Chondrocyte (in vitro differentiated cells): ENCODE measurements around the gene RAP1GAP2. TPM values are rescaled to one million over a fixed set of nuclear protein-coding genes. Genes with fewer than 3 reads are reported as not detected.

Experiments used
- DNase-seq: peaks from one replicate; pipeline ENCODE4 v3.0.0; 2021; ENCODE audit warnings: mixed read lengths, low spot score
- H3K27ac Mint-ChIP-seq: one replicate; pipeline ENCODE4 v1.8.0; 2021; ENCODE audit warnings: mild to moderate bottlenecking, moderate library complexity, mixed read lengths; ENCODE audit not compliant: unreplicated experiment
- H3K27me3 Mint-ChIP-seq: 2 replicates; pipeline ENCODE4 v1.8.0; 2021; ENCODE audit warnings: low read depth, mixed read lengths
- H3K36me3 Mint-ChIP-seq: 2 replicates; pipeline ENCODE4 v1.8.0; 2021; ENCODE audit warnings: low read depth, mixed read lengths
- H3K4me1 Mint-ChIP-seq: 2 replicates; pipeline ENCODE4 v1.8.0; 2021; ENCODE audit warnings: low read depth, mild to moderate bottlenecking, mixed read lengths
- H3K4me3 Mint-ChIP-seq: one replicate; pipeline ENCODE4 v1.8.0; 2021; ENCODE audit warnings: mild to moderate bottlenecking, moderate library complexity, mixed read lengths; ENCODE audit not compliant: unreplicated experiment
- H3K9me3 Mint-ChIP-seq: 2 replicates; pipeline ENCODE4 v1.8.0; 2021; ENCODE audit warnings: low read depth, mixed read lengths
- total RNA-seq: library from RNA; stranded (reverse); gene quantifications from 3 replicates; pipeline ENCODE4 v1.2.1, GENCODE V29; 2021
- TF ChIP-seq, protein P1 (sequence below): fragments of 200-600 bp; sonication (generic); IDR thresholded peaks from 2 replicates; pipeline ENCODE4 v1.5.0; 2021; ENCODE audit warnings: antibody characterized with exemption, mild to moderate bottlenecking, moderate library complexity

The RAP1GAP2 gene
- total RNA-seq, 1 donor from 2014 or later: 3.4 TPM

- Mint-ChIP-seq H3K27me3 (no peaks in the 10 kb centered on the region), H3K9me3 (no peaks in the 10 kb centered on the region), H3K36me3 (no peaks in the 10 kb centered on the region), H3K4me1 (peaks cover 36% of the 10 kb centered on the region), H3K4me3 (no peak overlapping the region), H3K27ac (no peak overlapping the region)
- TF ChIP-seq, protein P1, sequence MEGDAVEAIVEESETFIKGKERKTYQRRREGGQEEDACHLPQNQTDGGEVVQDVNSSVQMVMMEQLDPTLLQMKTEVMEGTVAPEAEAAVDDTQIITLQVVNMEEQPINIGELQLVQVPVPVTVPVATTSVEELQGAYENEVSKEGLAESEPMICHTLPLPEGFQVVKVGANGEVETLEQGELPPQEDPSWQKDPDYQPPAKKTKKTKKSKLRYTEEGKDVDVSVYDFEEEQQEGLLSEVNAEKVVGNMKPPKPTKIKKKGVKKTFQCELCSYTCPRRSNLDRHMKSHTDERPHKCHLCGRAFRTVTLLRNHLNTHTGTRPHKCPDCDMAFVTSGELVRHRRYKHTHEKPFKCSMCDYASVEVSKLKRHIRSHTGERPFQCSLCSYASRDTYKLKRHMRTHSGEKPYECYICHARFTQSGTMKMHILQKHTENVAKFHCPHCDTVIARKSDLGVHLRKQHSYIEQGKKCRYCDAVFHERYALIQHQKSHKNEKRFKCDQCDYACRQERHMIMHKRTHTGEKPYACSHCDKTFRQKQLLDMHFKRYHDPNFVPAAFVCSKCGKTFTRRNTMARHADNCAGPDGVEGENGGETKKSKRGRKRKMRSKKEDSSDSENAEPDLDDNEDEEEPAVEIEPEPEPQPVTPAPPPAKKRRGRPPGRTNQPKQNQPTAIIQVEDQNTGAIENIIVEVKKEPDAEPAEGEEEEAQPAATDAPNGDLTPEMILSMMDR: no peak
- no peak for DNase-seq
Measured at GRCh38 chr17:2963332-2964027, 167.2 kb downstream of the RAP1GAP2 start.

DNA sequence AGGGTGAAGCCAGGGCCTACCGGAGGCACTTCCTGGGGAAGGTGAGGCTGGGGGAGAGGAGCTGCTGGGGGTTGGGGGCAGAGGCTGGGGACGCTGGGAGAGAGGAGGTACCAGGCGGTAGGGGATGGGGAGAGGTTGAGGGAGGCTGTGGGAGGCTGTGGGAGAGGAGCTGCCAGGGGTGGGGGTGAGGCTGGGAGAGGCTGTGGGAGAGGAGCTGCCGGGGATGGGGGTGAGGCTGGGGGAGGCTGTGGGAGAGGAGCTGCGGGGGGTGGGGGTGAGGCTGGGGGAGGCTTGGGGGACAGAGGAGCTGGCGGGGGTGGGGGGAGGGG is 167.8 kb downstream of the RAP1GAP2 start:
- TF ChIP-seq, protein P1: no peak
- no peak for DNase-seq
- Mint-ChIP-seq H3K4me1 (peaks cover 35% of the 10 kb centered on the region), H3K9me3 (no peaks in the 10 kb centered on the region), H3K27me3 (no peaks in the 10 kb centered on the region), H3K4me3 (no peak overlapping the region), H3K27ac (no peak overlapping the region), H3K36me3 (no peaks in the 10 kb centered on the region)

GRCh38 chr17:2964370-2964769 is 168.1 kb downstream of the RAP1GAP2 start:
- Mint-ChIP-seq H3K27ac (peak overlapping the region; percentile 27), H3K27me3 (no peaks in the 10 kb centered on the region), H3K36me3 (no peaks in the 10 kb centered on the region), H3K9me3 (no peaks in the 10 kb centered on the region), H3K4me3 (no peak overlapping the region), H3K4me1 (peaks cover 31% of the 10 kb centered on the region)
- TF ChIP-seq, protein P1: no peak
- DNase-seq: no peak

DNA sequence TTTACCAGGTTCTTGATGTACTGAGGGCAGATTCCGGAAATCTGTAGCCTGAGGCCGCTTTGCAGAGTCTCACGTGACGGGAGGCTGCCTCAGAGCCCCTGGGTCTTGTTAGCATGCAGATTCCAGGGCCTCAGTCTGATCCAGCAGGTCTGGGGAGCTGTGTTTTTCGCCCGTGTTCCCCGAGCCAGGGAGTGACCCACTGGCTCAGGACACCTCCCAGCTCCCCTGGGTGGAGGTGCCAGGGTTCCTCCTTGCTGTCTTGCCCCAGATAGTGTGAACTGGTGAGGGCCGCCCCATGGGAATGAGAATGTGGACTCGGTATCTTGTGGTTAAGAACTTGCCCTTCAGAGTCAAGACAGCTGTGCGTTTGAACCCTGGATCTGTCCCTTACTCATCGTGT is 168.6 kb downstream of the RAP1GAP2 start:
- peaks cover 29% of the 10 kb centered on the region for H3K4me1 Mint-ChIP-seq
- H3K36me3 Mint-ChIP-seq: no peaks in the 10 kb centered on the region
- DNase-seq: no peak
- H3K4me3 Mint-ChIP-seq: no peak overlapping the region
- no peaks in the 10 kb centered on the region for H3K9me3 Mint-ChIP-seq
- TF ChIP-seq, protein P1: no peak
- no peaks in the 10 kb centered on the region for H3K27me3 Mint-ChIP-seq
- no peak overlapping the region for H3K27ac Mint-ChIP-seq

DNA sequence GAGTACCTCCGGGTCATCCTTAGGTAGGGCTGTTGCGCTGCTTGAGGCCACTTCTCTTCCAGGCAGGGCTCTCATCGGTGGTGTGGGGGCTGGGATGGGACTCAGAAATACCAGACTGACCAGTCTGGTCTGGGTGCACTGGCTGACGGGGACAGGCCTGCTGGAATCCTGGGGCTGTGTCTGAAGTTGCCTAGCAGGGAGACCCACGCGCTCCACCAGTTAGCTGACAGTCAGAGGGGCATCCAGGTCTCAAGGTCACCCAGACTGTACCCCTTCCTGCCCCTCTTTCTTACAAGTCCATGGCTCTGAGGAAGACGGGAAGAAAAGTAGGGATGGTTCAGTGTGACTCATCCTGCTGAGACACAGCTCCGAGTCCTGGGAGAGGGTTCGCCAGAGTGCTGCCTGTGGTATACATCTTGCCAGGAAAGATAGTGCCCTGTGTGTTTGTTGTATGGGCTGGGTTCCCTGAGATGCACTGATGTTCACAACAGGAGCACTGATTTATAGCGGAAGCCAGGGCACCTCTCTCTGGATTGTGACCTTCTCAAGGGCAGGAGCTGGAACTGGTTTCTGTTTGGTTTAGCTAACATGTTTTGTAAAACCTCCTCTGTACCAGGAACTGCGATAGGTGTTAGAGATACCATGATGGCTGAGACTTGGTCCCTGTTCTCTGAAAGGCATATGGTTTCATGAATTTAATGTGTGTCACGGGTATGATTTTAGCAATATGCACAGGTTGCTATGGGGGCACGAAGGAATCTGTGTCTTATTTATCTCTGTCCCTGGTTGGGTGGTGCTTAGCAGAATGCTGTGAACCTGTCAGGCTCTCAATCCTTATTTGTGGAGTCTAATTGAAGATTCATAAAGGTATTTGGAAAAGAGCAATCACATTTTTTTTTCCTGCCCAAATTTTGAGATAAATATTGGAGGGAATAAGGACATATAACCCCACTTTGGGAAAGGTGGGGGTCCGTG is 169.7 kb downstream of the RAP1GAP2 start:
- Mint-ChIP-seq H3K4me1 (peaks cover 18% of the 10 kb centered on the region), H3K27me3 (no peaks in the 10 kb centered on the region), H3K4me3 (no peak overlapping the region), H3K27ac (peak overlapping the region; percentile 90), H3K9me3 (no peaks in the 10 kb centered on the region), H3K36me3 (no peaks in the 10 kb centered on the region)
- TF ChIP-seq, protein P1: no peak
- DNase-seq: no peak
